GM19467 (cell line): ENCODE results near the gene ELMO3.

Source experiments
- ATAC-seq: cut with Tn5 transposase; IDR thresholded peaks from one replicate; pipeline ENCODE4 v1.9.1; 2021; ENCODE audit warnings: mild to moderate bottlenecking, moderate library complexity; ENCODE audit not compliant: unreplicated experiment

ELMO3 gene

DNA sequence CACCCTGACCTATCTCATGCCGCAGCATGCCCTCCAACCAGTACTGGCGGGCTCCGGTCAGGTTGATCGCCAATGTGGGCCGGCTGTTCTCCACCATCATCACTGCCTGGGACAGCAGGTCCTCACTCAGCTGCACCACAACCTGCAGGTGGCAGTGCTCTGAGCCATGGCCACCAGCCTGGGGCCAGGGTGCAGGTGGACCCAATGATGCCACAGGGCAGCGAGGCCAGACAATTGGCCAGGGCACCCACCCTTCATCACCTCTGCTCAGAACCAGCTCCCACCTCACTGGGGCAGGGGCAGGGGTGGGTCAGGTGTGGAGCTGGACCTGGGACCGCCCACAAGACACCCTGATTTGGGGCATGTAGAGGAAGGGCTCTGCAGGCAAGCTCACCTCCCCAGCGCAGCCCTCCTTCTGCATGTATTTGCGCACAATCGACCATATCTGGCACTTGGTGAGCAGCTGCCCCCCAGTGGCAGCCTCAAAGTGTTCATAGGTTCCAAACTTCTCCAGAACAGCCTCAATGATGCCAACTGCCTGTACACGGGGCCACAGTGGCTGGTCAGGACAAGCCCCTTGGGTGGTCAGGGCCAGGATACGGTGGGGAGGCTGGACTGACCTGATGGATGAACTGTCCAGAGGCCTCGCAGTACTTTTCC, 19.4 kb upstream of the ELMO3 start:
- ATAC-seq: no peak

DNA sequence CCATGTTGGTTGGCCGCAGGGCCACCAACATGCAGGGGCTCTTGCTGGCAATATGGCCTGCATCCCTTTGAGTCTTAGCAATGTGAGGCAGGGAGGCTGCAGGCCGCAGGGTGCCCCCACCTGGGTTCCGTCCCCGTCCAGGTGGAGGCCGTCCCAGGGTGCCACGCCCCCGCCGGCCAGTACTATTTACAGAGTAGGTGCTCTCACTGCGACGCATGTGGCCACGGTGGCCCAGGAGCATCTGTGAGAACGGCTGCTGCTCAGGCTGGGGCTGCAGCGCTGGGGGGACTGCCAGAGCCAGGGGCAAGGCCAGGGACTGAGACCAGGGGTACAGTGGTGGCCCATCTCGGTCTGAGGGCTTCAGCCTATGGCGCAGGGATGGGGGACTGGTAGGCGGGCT, 18.8 kb upstream of the ELMO3 start:
- no peak for ATAC-seq

DNA sequence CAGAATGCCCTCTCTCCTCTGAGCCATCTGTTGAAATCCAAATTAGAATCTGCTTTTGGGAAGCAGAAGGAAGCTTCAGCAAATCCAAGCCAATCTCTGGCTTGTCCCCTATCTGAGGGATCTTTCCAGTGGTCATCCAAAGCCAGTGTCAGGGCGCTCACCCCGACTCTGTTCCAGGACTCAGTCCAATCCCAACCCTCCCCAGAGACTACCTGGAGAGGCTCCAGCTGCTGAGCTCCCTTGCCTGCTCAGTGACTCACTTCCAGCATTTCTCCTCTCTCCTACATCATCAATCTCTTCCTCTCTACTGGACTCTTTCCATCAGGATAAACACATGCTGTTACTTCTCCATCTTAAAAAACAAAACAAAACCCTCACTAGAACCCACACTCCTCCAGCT, 17.6 kb upstream of the ELMO3 start:
- ATAC-seq: no peak

DNA sequence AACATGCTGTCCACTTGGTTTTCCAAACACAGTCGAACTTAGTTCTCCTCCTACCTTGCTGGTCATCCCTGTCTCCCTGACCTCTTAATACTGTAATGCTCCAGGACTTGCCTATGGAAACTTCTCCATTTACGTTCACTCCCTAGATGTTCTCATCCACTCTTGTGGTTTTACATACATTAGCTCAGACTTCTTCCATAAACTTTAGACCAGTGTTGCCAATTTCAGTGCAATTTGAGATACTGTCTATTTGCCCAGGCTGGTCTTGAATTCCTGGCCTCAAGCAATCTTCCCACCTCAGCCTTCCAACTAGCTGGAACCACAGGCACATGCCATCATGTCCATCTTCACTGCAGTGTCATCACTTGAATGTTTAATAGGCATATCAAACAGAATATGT, 16.6 kb upstream of the ELMO3 start:
- no peak for ATAC-seq

DNA sequence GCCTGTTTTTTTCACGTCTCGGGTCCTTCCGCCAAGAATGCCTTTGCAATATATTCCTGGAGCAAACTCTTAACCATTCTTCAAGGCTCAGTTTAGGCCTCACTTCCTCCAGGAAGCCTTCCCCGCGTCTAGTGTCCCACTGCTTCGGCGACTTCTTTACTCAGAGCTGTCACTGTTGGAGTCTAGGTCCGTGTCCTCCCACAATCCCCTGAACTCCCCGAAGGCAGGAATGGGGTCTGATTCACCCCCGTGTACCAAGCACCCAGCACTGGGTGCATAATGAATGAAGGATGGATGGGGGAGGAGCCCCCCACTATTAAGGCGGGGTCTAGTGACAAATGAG, 15.7 kb upstream of the ELMO3 start:
- no peak for ATAC-seq

DNA sequence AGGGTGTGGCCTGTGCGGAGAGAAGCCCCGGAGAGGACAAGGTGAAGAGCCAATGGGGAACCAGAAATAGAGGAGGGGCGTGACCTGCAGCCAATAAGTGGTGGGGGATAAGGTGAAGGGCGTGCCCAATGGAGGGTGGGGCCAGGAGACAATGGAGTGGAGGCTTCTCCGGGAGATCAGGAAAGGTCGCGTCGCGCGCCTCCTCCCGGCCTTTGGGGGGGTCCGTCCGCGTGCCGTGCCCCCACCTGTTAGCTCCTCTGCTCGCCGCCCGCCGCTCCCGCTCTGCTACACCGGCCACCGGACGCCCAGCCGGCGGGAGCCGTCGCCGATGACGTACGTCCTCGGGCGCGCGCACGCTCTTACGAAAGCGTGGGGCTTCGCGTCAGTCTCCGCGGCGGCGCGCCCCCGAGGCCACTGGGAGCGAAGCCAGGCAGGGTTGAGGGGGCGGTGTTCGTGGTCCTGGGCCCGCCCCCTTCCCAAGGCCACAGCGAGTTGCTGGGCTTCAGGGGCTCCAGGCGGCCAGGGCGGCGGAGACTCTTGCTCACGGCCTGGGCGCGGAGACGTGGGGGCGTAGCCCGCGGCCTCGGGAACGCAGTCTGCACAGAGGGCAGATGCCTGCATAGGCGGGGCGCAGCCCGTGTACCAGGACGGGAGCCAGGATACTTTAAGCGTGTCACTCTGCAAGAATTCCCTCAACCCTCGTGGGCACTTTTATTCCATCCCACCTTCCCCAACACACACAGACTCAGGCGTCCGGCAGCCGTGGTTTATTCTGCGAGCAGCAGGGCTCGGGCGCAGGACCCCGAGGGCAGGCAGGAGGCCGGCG, 15.1 kb upstream of the ELMO3 start, which contains the start of gene MATCAP1:
MATCAP1 (minus strand) TSS at position 337 of the 826 bp plus-strand sequence. CDS start 3,353 bp downstream, outside the sequence.
- peak; percentile 78 for ATAC-seq

DNA sequence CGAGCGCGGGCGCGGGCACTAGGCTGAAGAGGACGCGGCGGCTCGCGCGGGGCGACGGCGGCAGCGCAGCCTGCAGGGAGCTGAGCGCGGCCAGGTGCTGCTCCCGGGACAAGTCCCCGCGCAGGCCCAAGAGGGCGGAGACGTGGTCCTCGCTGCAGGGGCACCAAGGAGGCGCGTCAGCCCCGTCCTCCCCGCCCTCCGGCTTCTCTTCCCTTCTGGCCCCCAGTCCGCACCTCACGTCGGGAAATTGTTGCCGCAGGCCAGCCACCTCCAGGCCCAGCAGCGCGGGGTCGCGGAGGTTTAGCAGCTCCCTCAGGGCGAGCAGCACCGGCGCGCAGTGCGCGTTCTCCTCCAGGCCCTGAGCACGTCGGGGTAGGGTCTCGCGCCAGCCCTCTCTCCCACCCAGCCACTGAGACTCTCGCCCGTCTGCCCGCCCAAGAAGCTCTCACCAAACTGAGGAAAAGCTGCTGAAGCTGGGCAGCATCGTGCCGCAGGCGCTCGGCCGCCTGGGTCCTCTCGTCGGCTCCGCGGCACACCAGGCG, 14.4 kb upstream of the ELMO3 start:
- no peak for ATAC-seq

DNA sequence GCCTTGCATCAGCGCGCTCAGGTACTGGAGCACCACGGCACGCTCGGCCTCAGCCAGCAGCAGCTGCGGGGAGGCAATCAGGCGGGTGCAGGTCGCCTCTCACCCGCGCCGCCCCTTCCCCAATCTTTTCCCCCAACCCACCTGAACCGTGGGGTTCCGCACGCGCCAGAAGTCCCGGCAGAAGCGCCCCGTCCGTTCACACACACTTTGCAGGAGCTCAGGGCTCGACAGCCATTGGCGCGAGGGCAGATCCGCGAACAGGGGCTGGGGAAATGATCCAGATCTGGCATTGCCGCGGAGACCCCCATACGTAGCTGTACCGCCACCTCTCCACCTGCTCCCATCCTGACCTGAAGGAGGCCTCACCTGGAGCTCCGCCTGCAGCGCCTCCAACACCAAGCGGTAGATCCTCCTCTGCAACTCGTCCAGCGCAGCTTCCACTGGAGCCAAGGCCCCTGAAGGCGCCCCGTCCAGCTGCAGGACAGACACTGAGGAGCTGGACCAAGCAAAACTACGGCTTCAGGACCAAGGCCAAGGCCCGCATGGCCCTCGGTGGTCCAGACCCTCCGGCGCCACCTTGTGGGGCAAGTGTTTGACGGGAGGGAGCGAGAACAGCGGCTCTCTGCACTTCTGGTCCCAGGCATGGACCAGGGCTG, 13.8 kb upstream of the ELMO3 start:
- ATAC-seq: no peak

DNA sequence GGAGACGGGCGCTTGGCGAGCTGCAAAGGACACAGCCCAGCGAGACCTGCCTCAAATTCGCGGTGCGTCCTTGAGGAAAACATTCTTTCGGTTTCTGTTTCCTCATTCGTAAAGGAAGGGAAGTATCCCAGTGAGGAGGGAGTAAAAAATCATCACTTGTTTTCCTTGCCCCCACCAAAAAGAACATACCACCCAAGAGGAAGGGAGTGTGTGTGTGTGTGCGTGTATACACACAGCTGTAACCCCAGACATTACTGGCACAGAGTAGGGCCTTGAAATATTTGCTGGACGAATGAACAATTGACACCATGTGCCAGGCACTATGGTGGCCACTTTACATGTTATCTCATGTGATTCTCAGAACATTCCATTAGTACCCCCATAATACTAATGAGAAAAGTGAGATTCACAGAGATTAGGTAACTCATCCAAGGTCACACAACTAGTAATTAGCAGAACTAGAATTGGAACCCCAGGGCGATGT, 13.2 kb upstream of the ELMO3 start:
- no peak for ATAC-seq

DNA sequence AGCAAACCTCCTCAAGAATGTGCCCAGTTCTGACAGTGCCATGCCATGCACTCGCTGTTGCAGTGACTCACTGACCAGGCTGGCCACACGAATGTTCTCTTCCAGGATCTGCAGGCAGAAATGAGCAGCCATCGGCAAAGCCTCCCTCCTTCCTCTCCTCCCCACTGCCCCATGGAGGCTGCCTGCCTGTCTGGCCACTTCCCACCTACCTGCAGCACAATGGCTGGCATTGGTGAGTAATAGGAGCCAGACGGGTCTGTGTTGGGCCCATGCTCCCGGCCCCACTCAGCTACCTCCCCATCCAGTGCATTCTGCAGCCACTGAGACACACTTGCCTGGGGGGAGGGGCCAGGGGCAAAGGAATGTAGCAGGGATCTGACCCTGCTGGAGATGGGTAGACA, 12.4 kb upstream of the ELMO3 start:
- no peak for ATAC-seq

DNA sequence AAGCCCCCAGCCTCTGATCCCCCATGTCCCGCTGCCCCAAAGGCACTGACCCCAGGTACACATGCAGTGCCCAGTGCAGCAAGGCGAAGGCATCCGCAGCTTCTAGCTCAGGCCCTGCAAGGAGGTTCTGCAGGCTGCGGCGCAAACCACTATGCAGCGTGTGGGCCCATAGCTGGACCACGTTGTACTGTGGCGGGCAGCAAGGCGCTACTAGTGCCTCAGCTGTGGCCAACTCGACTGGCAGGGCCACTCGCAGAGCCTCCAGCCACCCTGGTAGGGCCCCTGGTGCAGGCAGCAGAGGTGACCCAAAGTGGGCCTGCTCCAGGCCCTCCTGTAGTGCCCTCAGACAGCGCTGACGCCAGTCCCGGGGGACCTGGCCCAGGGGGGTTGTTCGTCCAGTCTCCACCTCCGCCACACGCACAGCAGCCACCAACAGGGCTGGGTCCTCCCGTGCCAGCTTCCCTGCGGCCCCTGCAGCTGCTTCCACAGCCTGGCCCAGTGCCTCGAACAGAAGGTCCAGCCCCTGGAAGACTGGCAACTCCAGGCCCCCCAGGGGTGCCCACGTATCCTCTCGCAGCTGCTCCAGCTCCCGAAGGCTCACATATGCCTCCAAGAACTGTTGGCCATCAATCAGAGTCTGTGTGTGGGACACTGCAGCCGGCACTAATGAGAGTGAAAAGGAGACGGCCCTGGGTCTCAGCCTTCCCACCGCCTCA, 11.6 kb upstream of the ELMO3 start:
- no peak for ATAC-seq

DNA sequence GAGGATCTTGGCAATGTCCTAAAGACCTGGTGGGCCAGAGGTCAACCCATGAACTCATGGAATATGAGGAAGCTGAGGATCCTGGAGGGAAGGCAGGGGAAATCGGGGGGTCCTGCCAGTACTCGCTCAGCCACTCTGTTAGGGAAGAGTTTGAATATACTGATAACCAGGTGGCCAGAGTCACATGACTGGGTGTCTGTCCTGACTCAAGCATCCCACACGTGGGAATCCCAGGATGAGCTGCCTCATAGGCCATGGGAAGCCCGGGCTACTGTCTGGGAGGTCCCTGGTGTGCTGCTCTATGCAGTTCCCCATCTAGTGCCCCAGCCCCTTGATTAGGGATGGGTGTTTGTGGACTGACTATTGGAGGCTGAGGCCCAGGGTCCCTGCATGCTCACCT, 10.6 kb upstream of the ELMO3 start:
- no peak for ATAC-seq

DNA sequence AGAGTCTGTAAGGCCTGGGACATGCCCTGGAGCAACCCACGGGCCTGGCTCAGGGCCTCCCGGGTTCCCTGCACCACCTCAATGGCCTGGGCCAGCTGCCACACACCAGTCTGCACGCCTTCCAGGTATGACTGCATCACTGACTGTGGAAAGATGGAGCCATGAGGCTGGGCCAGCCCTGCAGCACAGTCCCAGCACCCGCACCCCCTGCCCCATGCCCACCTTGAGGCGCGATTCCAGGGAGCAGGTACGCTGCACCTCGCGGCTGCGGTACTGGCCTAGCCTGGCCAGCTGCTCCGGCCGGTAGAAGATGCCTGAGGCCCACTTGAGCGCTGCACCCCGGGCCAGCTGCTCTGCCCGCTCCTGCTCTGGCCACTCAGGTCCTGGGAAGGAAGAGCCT, 10.1 kb upstream of the ELMO3 start:
- no peak for ATAC-seq

DNA sequence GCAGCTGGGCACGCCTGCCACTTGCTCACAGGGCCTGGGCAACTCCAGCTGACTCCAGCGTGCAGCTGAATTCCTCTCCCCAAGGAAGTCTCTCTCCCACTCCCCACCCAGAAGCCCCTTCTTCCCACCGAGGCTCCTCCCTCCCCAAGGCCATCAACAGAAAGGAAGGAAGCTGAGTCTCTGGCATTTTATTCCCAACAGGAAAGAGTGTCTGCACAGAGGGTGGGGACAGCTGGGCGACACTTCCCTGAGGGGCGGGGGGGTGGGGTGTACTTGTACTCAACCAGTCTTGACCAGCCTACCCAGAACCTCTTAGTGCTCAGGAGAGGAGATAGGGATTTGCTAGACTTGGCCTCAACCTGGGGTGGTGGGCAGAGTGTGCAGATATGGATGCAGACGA, 8.9 kb upstream of the ELMO3 start, which contains the start of gene EXOC3L1:
EXOC3L1 (minus strand) TSS at position 96 of the 400 bp plus-strand sequence. CDS start 460 bp downstream, outside the sequence.
- no peak for ATAC-seq

DNA sequence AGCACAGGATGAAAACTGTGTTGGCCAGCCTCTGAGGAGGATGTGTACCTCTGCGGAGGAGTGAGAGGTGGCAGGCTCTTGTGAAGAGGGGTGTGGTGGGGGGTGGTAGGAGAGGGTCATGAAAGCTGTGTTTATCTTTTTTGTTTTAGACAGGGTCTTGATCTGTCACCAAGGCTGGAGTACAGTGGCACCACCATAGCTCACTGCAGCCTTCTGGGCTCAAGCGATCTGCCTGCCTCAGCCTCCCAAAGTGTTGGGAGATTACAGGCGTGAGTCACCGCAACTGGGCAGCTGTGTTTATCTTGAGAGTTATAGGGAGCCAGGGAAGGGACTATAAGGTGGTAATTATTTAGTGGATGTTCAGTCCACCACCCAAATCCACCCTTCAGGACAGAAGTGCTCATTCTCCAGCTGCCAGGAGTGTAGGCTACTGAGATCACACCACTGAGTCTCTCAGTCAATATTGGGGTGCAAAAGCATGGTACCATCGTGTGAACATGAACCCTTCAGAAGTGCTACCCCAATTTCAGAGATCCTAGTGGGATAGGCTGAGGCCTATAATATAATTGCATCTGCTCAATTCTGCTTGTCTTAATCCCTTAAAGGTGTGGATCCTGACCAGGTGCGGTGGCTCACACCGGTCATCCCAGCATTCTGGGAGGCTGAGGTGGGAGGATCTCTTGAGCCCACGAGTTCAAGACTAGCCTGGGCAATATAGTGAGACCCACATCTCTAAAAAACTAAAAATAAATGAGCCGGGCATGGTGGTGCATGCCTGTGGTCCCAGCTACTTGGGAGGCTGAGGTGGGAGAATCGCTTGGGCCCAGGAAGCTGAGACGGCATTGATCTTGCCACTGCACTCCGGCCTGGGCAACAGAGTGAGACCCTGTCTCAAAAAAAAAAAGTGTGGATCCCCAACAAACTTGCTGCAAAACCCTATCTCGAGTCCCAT, 8.2 kb upstream of the ELMO3 start:
- no peak for ATAC-seq

DNA sequence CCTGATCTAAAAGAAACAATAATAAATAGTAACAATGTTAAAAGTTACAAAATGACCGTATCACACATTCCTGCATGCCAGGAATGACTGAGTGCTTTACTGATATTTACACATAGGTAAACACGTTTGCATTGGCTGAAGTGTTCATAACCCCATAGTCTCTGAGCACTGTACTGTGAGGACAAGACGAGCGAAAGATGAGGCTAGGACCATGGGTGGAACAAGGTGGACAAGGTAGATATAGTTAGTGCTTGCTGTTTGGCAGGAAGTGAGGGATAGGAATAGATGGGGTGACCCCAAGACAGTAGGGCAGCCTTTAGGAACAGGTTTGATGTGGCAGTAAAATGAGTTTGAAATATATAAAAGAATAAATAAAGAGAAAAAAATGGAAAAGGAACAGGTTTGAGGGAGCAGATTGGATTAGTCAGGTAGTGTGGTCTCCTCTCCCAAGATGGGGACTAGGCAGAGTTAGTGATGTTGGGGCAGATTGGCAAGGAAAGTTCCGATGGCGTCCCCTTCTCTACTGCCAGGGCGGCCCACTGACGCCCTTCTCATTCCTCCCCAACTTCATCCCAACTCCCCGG, 7.4 kb upstream of the ELMO3 start:
- no peak for ATAC-seq

DNA sequence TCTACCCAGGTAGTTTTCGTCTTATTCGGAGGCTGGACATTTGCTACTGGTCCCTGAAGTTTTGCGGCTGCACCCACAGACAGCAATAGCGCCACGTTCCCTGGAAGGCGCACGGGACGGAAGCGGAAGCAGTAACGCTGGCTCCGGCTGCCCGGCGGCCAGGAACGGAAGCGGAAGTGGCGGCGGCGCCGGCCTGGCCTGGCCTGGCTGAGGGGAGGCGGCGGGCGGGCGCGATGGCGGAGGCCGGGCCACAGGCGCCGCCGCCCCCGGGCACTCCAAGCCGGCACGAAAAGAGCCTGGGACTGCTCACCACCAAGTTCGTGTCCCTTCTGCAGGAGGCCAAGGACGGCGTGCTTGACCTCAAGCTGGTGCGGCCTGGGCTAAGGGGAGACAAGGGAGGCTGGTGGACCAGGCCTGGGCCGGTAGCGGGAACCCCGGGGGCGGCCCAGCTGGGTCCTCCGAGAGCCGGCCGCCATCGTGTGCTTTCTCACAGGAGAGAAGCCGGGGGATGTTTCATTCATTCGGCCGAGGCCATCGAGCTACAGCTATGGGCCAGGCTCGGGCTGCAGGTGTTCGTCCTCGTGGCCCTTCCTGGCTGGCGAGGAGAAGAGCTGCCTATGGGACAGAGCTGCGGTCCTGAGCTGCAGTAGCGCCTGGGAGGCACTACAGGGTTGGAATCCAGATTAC, 6.8 kb upstream of the ELMO3 start, which contains the start of gene E2F4:
E2F4 (plus strand) TSS at position 161 of the 687 bp plus-strand sequence; CDS start at position 234, 73 bp downstream.
- peak; percentile 79 for ATAC-seq

DNA sequence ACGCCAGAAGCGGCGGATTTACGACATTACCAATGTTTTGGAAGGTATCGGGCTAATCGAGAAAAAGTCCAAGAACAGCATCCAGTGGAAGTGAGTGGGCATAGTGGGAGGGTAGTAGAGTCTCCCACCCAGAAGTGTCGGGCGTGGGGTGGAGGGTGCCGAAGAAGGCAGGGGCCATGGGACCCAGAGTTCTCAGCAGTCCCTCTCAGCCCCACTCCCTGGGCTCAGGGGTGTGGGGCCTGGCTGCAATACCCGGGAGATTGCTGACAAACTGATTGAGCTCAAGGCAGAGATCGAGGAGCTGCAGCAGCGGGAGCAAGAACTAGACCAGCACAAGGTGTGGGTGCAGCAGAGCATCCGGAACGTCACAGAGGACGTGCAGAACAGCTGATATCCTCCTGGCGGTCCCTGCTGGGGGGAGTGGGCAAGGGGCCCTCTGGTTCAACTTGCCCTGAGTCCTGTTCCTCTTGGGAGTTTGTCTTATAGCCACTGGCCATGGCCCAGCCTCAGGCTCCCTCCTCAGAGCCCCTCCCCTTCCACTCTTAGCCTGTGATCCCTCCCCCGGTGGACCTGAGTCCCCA, 6.1 kb upstream of the ELMO3 start:
- peak; percentile 4 for ATAC-seq
